Thyroid gland (tissue), 4 donors: ENCODE results near the gene PRDM2.

Experiments
- POLR2A ChIP-seq, 2 donors: fragments of 450-650 bp; IDR thresholded peaks; one replicate each; pipeline ENCODE4 v1.6.1; 2017; ENCODE audit warnings: antibody characterized with exemption in 2 of 2, mild to moderate bottlenecking in 2 of 2, moderate library complexity in 1 of 2
- TF ChIP-seq, protein P1 (sequence below), 6 experiments: fragments of 200-600 bp in 3 of 6; fragments of 450-650 bp in 3 of 6; sonication (generic) in 3 of 6; IDR thresholded peaks; one replicate each; pipeline ENCODE4 v1.5.1; 2016 to 2019; ENCODE audit warnings: antibody characterized with exemption in 6 of 6, mild to moderate bottlenecking in 2 of 6, inconsistent platforms in 1 of 6, moderate library complexity in 1 of 6

DNA sequence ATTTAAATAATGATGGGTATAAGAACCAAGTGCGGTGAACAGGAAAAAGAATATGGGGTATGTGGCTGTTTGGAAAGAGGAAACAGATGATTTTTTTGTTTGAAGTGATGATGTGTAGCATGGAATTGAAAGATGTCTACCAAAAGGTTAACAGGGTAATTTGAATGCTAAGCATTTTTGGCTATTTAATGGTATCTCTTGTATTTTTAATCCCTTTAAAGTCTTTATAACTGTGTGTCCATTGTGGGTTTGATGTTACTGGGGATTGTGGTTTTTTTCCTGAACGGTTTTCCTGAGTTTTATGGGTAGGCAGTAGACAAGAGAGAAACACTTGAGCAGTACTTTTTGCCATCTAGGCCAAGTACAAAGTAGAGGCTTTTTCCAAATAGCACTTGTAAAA is 63.2 kb downstream of the PRDM2 start:
- TF ChIP-seq, protein P1, sequence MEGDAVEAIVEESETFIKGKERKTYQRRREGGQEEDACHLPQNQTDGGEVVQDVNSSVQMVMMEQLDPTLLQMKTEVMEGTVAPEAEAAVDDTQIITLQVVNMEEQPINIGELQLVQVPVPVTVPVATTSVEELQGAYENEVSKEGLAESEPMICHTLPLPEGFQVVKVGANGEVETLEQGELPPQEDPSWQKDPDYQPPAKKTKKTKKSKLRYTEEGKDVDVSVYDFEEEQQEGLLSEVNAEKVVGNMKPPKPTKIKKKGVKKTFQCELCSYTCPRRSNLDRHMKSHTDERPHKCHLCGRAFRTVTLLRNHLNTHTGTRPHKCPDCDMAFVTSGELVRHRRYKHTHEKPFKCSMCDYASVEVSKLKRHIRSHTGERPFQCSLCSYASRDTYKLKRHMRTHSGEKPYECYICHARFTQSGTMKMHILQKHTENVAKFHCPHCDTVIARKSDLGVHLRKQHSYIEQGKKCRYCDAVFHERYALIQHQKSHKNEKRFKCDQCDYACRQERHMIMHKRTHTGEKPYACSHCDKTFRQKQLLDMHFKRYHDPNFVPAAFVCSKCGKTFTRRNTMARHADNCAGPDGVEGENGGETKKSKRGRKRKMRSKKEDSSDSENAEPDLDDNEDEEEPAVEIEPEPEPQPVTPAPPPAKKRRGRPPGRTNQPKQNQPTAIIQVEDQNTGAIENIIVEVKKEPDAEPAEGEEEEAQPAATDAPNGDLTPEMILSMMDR (IDR thresholded peaks at IDR 0.05) = no peak
- no peak for TF ChIP-seq POLR2A (IDR thresholded peaks at IDR 0.05)
